Ammon's horn (tissue), 1 donor: Measurements from ENCODE around the gene FGF16.
"Not testable (repeated sequence)": the region's sequence is repeated elsewhere in the genome, so short reads cannot be mapped to it uniquely, and the experiment has no call there.

Experiments used
- DNase-seq: peaks from one replicate; pipeline ENCODE4 v3.0.0-alpha.2; 2016; ENCODE audit warnings: low spot score

The FGF16 gene

DNA sequence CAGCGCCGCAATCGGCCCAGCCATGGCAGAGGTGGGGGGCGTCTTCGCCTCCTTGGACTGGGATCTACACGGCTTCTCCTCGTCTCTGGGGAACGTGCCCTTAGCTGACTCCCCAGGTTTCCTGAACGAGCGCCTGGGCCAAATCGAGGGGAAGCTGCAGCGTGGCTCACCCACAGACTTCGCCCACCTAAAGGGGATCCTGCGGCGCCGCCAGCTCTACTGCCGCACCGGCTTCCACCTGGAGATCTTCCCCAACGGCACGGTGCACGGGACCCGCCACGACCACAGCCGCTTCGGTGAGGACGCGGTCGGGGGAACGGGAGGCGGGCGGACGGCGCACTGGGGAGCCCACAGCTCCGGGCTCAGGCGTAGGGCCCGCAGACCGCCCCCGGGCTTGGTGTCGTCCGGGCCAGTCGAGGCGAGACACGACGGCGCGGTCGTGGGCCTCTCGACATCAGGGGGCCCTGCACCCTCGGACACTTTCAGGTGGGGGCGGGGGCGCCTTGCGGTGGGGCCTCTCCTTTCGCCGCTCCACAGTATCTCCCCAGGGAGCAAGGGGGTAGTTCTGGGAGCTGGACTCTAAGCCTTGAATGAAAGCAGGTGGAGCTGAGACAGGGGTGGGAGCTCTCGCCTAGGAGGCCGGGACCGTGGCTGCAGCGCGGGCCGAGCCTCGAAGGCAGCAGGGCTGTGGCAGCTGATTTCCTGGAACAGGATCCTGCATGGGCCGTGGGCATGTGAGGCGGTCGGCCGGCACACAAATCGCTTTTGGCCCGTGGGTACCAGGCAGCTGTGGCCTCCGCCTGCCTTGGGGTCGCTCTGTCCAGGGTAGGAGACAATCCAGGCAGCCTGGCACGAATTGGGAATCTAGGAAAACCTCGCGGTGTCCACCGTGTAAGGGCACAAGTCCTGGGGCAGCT is 722 bp downstream of the FGF16 start:
- DNase-seq: no peak

DNA sequence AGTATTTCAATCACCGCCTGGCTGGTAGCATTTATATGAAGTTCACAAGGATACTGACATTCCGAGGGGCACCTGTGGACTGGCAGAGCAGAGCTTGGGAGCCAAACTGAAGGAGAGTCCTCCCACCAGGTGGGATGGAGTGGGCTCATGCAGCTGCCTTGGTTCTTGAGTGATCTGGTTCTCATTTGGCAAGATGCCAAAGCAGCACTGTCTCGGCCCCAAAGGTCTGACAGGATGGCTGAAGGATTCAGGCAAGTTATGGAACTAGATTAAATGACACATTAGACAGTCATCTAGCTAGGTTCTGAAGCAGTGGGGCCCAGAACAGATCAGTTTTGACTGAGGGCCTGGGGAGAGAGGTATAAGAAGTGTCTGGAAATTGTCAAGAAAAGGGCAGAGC is 3.2 kb downstream of the FGF16 start:
- no peak for DNase-seq

- DNase-seq: no peak
These were observed 3.8 kb downstream of the FGF16 start for GRCh38 chrX:77450996-77451395.

GRCh38 chrX:77453190-77453589 is 6.0 kb downstream of the FGF16 start:
- DNase-seq: no peak

GRCh38 chrX:77455437-77455836 is 8.2 kb downstream of the FGF16 start:
- DNase-seq: no peak

DNA sequence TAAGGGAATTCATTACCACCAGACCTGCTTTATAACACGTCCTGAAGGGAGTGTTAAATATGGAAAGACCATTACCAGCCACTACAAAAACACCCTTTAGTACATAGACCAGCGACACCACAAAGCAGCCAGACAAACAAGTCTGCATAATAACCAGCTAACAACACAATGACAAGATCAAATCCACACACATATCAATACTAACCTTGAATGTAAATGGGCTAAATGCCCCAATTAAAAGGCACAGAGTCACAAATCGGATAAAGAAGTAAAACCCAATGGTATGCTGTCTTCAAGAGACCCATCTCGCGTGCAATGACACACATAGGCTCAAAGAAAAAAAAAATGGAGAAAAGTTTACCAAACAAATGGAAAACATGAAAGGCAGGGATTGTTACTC is 36.9 kb downstream of the FGF16 start:
- DNase-seq: no peak

GRCh38 chrX:77493677-77494553 is 46.7 kb downstream of the FGF16 start:
- DNase-seq: no peak

DNA sequence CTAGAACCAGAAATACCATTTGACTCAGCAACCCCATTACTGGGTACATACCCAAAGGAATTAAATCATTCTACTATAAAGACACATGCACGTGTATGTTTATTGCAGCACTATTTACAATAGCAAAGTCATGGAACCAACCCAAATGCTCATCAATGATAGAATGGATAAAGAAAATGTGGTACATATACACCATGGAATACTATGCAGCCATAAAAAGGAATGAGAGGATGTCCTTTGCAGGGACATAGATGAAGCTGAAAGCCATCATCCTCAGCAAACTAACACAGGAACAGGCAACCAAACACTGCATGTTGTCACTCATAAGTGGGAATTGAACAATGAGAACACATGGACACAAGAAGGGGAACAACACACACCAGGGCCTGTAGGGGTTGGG is 53.0 kb downstream of the FGF16 start:
- DNase-seq: not testable (repeated sequence)

- no peak for DNase-seq
These were observed 55.8 kb downstream of the FGF16 start for GRCh38 chrX:77502951-77503525.

DNA sequence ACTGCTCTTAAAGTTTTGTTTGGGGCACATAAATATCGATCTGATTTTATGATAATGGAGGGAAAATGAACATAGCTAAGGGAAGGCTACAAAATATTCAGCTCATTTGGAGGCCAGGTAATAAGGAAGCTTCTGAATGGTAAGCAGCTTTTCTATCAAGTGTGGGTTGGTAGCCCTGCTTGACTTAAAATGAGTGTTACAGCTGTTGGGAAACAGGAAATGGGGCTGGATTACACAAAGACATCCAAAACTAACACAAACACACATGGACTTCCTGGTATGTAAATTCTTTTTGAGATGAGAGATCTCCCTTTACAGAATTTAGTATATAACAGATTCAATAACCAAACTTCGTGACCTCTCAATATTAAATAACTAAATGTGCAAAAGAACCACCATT is 58.0 kb downstream of the FGF16 start:
- no peak for DNase-seq
